ENCODE results near the gene KCNK17. TPM values are rescaled to one million over a fixed set of nuclear protein-coding genes. Genes with fewer than 3 reads are reported as not detected.
"Not testable (repeated sequence)": the region's sequence is repeated elsewhere in the genome, so short reads cannot be mapped to it uniquely, and the experiment has no call there.

Gene KCNK17
- total RNA-seq, 1 donor from 2014 or later, result not detected

- H3K27ac ChIP-seq, result no peak overlapping the region
- no peak for TF ChIP-seq CTCF (IDR thresholded peaks at IDR 0.05)
Observed at GRCh38 chr6:39294133-39294532, 20.1 kb downstream of the KCNK17 start.

GRCh38 chr6:39292637-39293036 lies 21.6 kb downstream of the KCNK17 start:
- Histone ChIP-seq H3K4me1 (no peaks in the 10 kb centered on the region), H3K36me3 (no peaks in the 10 kb centered on the region), H3K27me3 (no peaks in the 10 kb centered on the region), H3K9me3 (no peaks in the 10 kb centered on the region), H3K4me3 (no peak overlapping the region), H3K27ac (no peak overlapping the region)
- no peak for DNase-seq (ENCODE audit: low spot score in 2 of 2)
- no peak for TF ChIP-seq CTCF (IDR thresholded peaks at IDR 0.05)
- intact Hi-C loops (cut with DNase I), result no loop called here

More at GRCh38 chr6:39294133-39294532, 20.1 kb downstream of the KCNK17 start:
- no peak for DNase-seq (ENCODE audit: low spot score in 2 of 2)
- H3K4me3 ChIP-seq, result no peak overlapping the region
- no peaks in the 10 kb centered on the region for H3K9me3 ChIP-seq
- H3K27me3 ChIP-seq, result no peaks in the 10 kb centered on the region
- peaks cover 0 to 2% of the 10 kb centered on the region in 2 donors for H3K36me3 ChIP-seq
- no peaks in the 10 kb centered on the region for H3K4me1 ChIP-seq
- intact Hi-C loops (cut with DNase I), result no loop called here

GRCh38 chr6:39289490-39289889 lies 24.7 kb downstream of the KCNK17 start:
- no peaks in the 10 kb centered on the region for H3K4me1 ChIP-seq
- TF ChIP-seq CTCF (IDR thresholded peaks at IDR 0.05), result no peak
- DNase-seq (ENCODE audit: low spot score in 2 of 2), result no peak
- H3K4me3 ChIP-seq, result no peak overlapping the region
- no peak overlapping the region for H3K27ac ChIP-seq
- intact Hi-C loops (cut with DNase I), result no loop called here
- no peaks in the 10 kb centered on the region for H3K27me3 ChIP-seq
- no peaks in the 10 kb centered on the region for H3K36me3 ChIP-seq
- no peaks in the 10 kb centered on the region for H3K9me3 ChIP-seq

- H3K36me3 ChIP-seq, result no peaks in the 10 kb centered on the region
- H3K27ac ChIP-seq, result no peak overlapping the region
- intact Hi-C loops (cut with DNase I), result no loop called here
- no peak overlapping the region for H3K4me3 ChIP-seq
- no peaks in the 10 kb centered on the region for H3K9me3 ChIP-seq
- TF ChIP-seq CTCF (IDR thresholded peaks at IDR 0.05), result no peak
- H3K27me3 ChIP-seq, result no peaks in the 10 kb centered on the region
- DNase-seq (ENCODE audit: low spot score in 2 of 2), result no peak
- H3K4me1 ChIP-seq, result no peaks in the 10 kb centered on the region
Observed at GRCh38 chr6:39287601-39288000, 26.6 kb downstream of the KCNK17 start.

GRCh38 chr6:39286596-39286995 lies 27.6 kb downstream of the KCNK17 start:
- H3K27ac ChIP-seq; DNase-seq (ENCODE audit: low spot score in 2 of 2); H3K4me3 ChIP-seq; H3K4me1 ChIP-seq; H3K9me3 ChIP-seq; H3K27me3 ChIP-seq; H3K36me3 ChIP-seq; intact Hi-C loops (cut with DNase I): not testable (repeated sequence)

- Histone ChIP-seq H3K9me3 (no peaks in the 10 kb centered on the region), H3K36me3 (no peaks in the 10 kb centered on the region), H3K4me3 (no peak overlapping the region), H3K27me3 (no peaks in the 10 kb centered on the region), H3K27ac (no peak overlapping the region), H3K4me1 (no peaks in the 10 kb centered on the region)
- TF ChIP-seq CTCF (IDR thresholded peaks at IDR 0.05), result no peak
- intact Hi-C loops (cut with DNase I), result no loop called here
- DNase-seq (ENCODE audit: low spot score in 2 of 2), result no peak
Observed at GRCh38 chr6:39282774-39283173, 31.4 kb downstream of the KCNK17 start.
